GM04504 (cell line): Measurements from ENCODE around the gene ZBED1.
"Not testable (repeated sequence)": the region's sequence is repeated elsewhere in the genome, so short reads cannot be mapped to it uniquely, and the experiment has no call there.

ENCODE experiments used
- DNase-seq: peaks from one replicate; pipeline ENCODE4 v3.0.0-alpha.2; 2012; ENCODE audit warnings: low read depth

ZBED1 gene

GRCh38 chrX:2519638-2520037 lies 18.9 kb upstream of the ZBED1 start:
- DNase-seq, result not testable (repeated sequence)

- no peak for DNase-seq
Measured at GRCh38 chrX:2517055-2517454, 16.3 kb upstream of the ZBED1 start.

GRCh38 chrX:2516623-2517022 lies 15.8 kb upstream of the ZBED1 start:
- no peak for DNase-seq

GRCh38 chrX:2514131-2514530 lies 13.4 kb upstream of the ZBED1 start:
- no peak for DNase-seq

- DNase-seq, result no peak
Measured at GRCh38 chrX:2513121-2513664, 12.4 kb upstream of the ZBED1 start.

GRCh38 chrX:2512501-2512900 lies 11.7 kb upstream of the ZBED1 start:
- no peak for DNase-seq

GRCh38 chrX:2511326-2511725 lies 10.6 kb upstream of the ZBED1 start:
- no peak for DNase-seq

- DNase-seq, result no peak
Measured at GRCh38 chrX:2508648-2509335, 8.0 kb upstream of the ZBED1 start.

- DNase-seq, result no peak
Measured at GRCh38 chrX:2507904-2508627, 7.3 kb upstream of the ZBED1 start.

GRCh38 chrX:2507196-2507595 lies 6.4 kb upstream of the ZBED1 start:
- no peak for DNase-seq

GRCh38 chrX:2505341-2505740 lies 4.6 kb upstream of the ZBED1 start:
- not testable (repeated sequence) for DNase-seq

GRCh38 chrX:2504706-2505332 lies 4.0 kb upstream of the ZBED1 start:
- DNase-seq, result no peak

GRCh38 chrX:2503591-2504500 lies 3.1 kb upstream of the ZBED1 start:
- DNase-seq, result no peak

GRCh38 chrX:2502668-2503519 lies 2.1 kb upstream of the ZBED1 start:
- DNase-seq, result no peak

GRCh38 chrX:2502120-2502667 lies 1.4 kb upstream of the ZBED1 start:
- DNase-seq, result no peak

GRCh38 chrX:2501559-2502102 lies 855 bp upstream of the ZBED1 start:
- DNase-seq, result no peak

GRCh38 chrX:2500091-2500802 lies 529 bp downstream of the ZBED1 start:
- DNase-seq, result no peak

- DNase-seq, result no peak
Measured at GRCh38 chrX:2499507-2499906, 1.3 kb downstream of the ZBED1 start.

GRCh38 chrX:2498781-2499302 lies 1.9 kb downstream of the ZBED1 start:
- no peak for DNase-seq
